HEK293 (cell line): ENCODE results near the gene EXOSC9.

Experiments
- CTCF ChIA-PET: fragments of 350-600 bp; formaldehyde crosslinking; extraction: SDS; loops from one replicate; lab custom pipeline; 2021; ENCODE audit warnings: antibody characterized with exemption; lab: Yijun Ruan, JAX
- POLR2A ChIA-PET: fragments of 300-600 bp; formaldehyde crosslinking; extraction: SDS; loops from one replicate; lab custom pipeline; 2020; ENCODE audit warnings: antibody characterized with exemption, inconsistent platforms; lab: Yijun Ruan, JAX
- H3K27ac ChIP-seq: fragments of 200-500 bp; sonication (Bioruptor generic); 2 replicates; pipeline ENCODE4 v1.5.1; 2014; ENCODE audit warnings: low read depth, low read length, control low read depth, inconsistent platforms; ENCODE audit errors: extremely low read depth
- H3K36me3 ChIP-seq, 2 experiments: fragments of 200-500 bp in 1 of 2; sonication (Bioruptor generic) in 1 of 2; 1 replicate in 1 of 2; 2 replicates in 1 of 2; pipeline ENCODE4 v1.5.1; 2014 to 2017; ENCODE audit warnings: inconsistent platforms in 2 of 2, low read length in 2 of 2; ENCODE audit not compliant: control insufficient read depth in 2 of 2, insufficient read depth in 1 of 2
- H3K4me1 ChIP-seq: fragments of 200-500 bp; sonication (Bioruptor generic); 2 replicates; pipeline ENCODE4 v1.5.1; 2014; ENCODE audit warnings: mild to moderate bottlenecking, low read length, inconsistent platforms; ENCODE audit not compliant: control insufficient read depth, insufficient read depth
- H3K4me3 ChIP-seq: 2 replicates; pipeline ENCODE4 v1.5.1; 2011; ENCODE audit warnings: low read depth, mild to moderate bottlenecking, control low read depth, low read length, moderate library complexity
- H3K9me3 ChIP-seq: fragments of 200-500 bp; sonication (Bioruptor generic); 2 replicates; pipeline ENCODE4 v1.5.1; 2014; ENCODE audit warnings: low read depth, low read length, inconsistent platforms; ENCODE audit not compliant: control insufficient read depth, insufficient read depth
- CTCF ChIP-seq: fragments of 450-650 bp; formaldehyde crosslinking; IDR thresholded peaks from 2 replicates; pipeline ENCODE4 v1.5.1; 2016; ENCODE audit warnings: missing biosample characterization, missing genetic modification characterization
- GLI4 ChIP-seq: fragments of 450-650 bp; formaldehyde crosslinking; IDR thresholded peaks from 2 replicates; pipeline ENCODE4 v1.5.1; 2016; ENCODE audit warnings: missing biosample characterization, missing genetic modification characterization
- MZF1 ChIP-seq: fragments of 450-650 bp; formaldehyde crosslinking; IDR thresholded peaks from 2 replicates; pipeline ENCODE4 v1.5.1; 2017; ENCODE audit warnings: missing biosample characterization, missing genetic modification characterization, borderline replicate concordance
- SP2 ChIP-seq: fragments of 450-650 bp; formaldehyde crosslinking; IDR thresholded peaks from 2 replicates; pipeline ENCODE4 v1.5.1; 2016; ENCODE audit warnings: missing biosample characterization, missing genetic modification characterization
- TSHZ1 ChIP-seq: fragments of 450-650 bp; formaldehyde crosslinking; IDR thresholded peaks from 2 replicates; pipeline ENCODE4 v1.5.1; 2016; ENCODE audit warnings: missing biosample characterization, missing genetic modification characterization, borderline replicate concordance
- WT1 ChIP-seq: fragments of 450-650 bp; formaldehyde crosslinking; IDR thresholded peaks from 2 replicates; pipeline ENCODE4 v1.5.1; 2016; ENCODE audit warnings: missing biosample characterization, missing genetic modification characterization
- ZBTB1 ChIP-seq: fragments of 450-650 bp; formaldehyde crosslinking; IDR thresholded peaks from 2 replicates; pipeline ENCODE4 v1.5.1; 2016; ENCODE audit warnings: missing biosample characterization, missing genetic modification characterization
- ZBTB11 ChIP-seq: fragments of 450-650 bp; formaldehyde crosslinking; conservative IDR thresholded peaks from 2 replicates; pipeline ENCODE4 v1.5.1; 2016; ENCODE audit warnings: low read depth, missing biosample characterization, missing genetic modification characterization
- ZNF132 ChIP-seq: fragments of 450-650 bp; formaldehyde crosslinking; IDR thresholded peaks from 2 replicates; pipeline ENCODE4 v1.5.1; 2017; ENCODE audit warnings: missing biosample characterization, missing genetic modification characterization, borderline replicate concordance
- ZNF16 ChIP-seq: fragments of 450-650 bp; formaldehyde crosslinking; IDR thresholded peaks from 2 replicates; pipeline ENCODE4 v1.5.1; 2016; ENCODE audit warnings: low read depth, missing biosample characterization, missing genetic modification characterization
- ZNF175 ChIP-seq: fragments of 450-650 bp; formaldehyde crosslinking; IDR thresholded peaks from 2 replicates; pipeline ENCODE4 v1.5.1; 2016; ENCODE audit warnings: missing biosample characterization, missing genetic modification characterization
- ZNF18 ChIP-seq: fragments of 450-650 bp; formaldehyde crosslinking; IDR thresholded peaks from 2 replicates; pipeline ENCODE4 v1.5.1; 2016; ENCODE audit warnings: missing biosample characterization, missing genetic modification characterization
- ZNF292 ChIP-seq: fragments of 450-650 bp; formaldehyde crosslinking; IDR thresholded peaks from 2 replicates; pipeline ENCODE4 v1.5.1; 2016; ENCODE audit warnings: low read depth, missing biosample characterization, missing genetic modification characterization, borderline replicate concordance
- ZNF302 ChIP-seq: fragments of 450-650 bp; formaldehyde crosslinking; IDR thresholded peaks from 2 replicates; pipeline ENCODE4 v1.5.1; 2016; ENCODE audit warnings: missing biosample characterization, missing genetic modification characterization, low read depth
- ZNF335 ChIP-seq: fragments of 450-650 bp; formaldehyde crosslinking; conservative IDR thresholded peaks from 2 replicates; pipeline ENCODE4 v1.5.1; 2016; ENCODE audit warnings: missing biosample characterization, missing genetic modification characterization
- ZNF416 ChIP-seq: fragments of 450-650 bp; formaldehyde crosslinking; IDR thresholded peaks from 2 replicates; pipeline ENCODE4 v1.5.1; 2016; ENCODE audit warnings: missing biosample characterization, missing genetic modification characterization
- ZNF514 ChIP-seq: fragments of 450-650 bp; formaldehyde crosslinking; IDR thresholded peaks from 2 replicates; pipeline ENCODE4 v1.5.1; 2016; ENCODE audit warnings: missing biosample characterization, missing genetic modification characterization
- ZNF600 ChIP-seq: fragments of 450-650 bp; formaldehyde crosslinking; IDR thresholded peaks from 2 replicates; pipeline ENCODE4 v1.5.1; 2016; ENCODE audit warnings: missing biosample characterization, missing genetic modification characterization
- ZNF610 ChIP-seq: fragments of 450-650 bp; formaldehyde crosslinking; IDR thresholded peaks from 2 replicates; pipeline ENCODE4 v1.5.1; 2016; ENCODE audit warnings: missing biosample characterization, missing genetic modification characterization, borderline replicate concordance
- ZNF677 ChIP-seq: fragments of 450-650 bp; IDR thresholded peaks from 2 replicates; pipeline ENCODE4 v1.5.0; 2018; ENCODE audit warnings: missing biosample characterization, mild to moderate bottlenecking, missing genetic modification characterization, moderate library complexity

EXOSC9 gene

GRCh38 chr4:121788896-121789295, 12.2 kb upstream of the EXOSC9 start:
- Histone ChIP-seq H3K36me3 (no peaks in the 10 kb centered on the region), H3K4me1 (no peaks in the 10 kb centered on the region), H3K27ac (no peak overlapping the region), H3K9me3 (no peaks in the 10 kb centered on the region), H3K4me3 (no peak overlapping the region)
- CTCF ChIA-PET, result no interaction called here
- no peak for TF ChIP-seq TSHZ1 (tag by site-specific recombination)
- no peak for TF ChIP-seq ZNF600 (tag by site-specific recombination)
- no peak for TF ChIP-seq ZNF416 (tag by site-specific recombination)
- no peak for TF ChIP-seq CTCF
- TF ChIP-seq ZNF610 (tag by site-specific recombination), result no peak
- no peak for TF ChIP-seq ZNF292 (tag by site-specific recombination)
- no peak for TF ChIP-seq ZNF16 (tag by site-specific recombination)
- TF ChIP-seq ZBTB1, result no peak
- no peak for TF ChIP-seq SP2 (tag by site-specific recombination)
- no peak for TF ChIP-seq ZNF514 (tag by site-specific recombination)
- no peak for TF ChIP-seq WT1
- TF ChIP-seq ZNF18 (tag by site-specific recombination), result no peak
- no peak for TF ChIP-seq ZNF132 (tag by site-specific recombination)
- no peak for TF ChIP-seq GLI4
- no peak for TF ChIP-seq ZNF175 (tag by site-specific recombination)
- no peak for TF ChIP-seq ZNF302 (tag by site-specific recombination)
- TF ChIP-seq MZF1, result no peak
- TF ChIP-seq ZBTB11, result no peak
- no peak for TF ChIP-seq ZNF677
- TF ChIP-seq ZNF335 (tag by site-specific recombination), result no peak
- POLR2A ChIA-PET, result interaction anchor here (0.6 kb wide), 1 partner anchor 91 kb away, joined by 4 read pairs; no protein-coding TSS in a partner anchor
